HG03442 (cell line): Measurements from ENCODE around the gene TRIM17.

Experiments used
- ATAC-seq: cut with Tn5 transposase; IDR thresholded peaks from one replicate; pipeline ENCODE4 v1.9.1; 2021; ENCODE audit warnings: mild to moderate bottlenecking, moderate library complexity; ENCODE audit not compliant: unreplicated experiment

The TRIM17 gene

DNA sequence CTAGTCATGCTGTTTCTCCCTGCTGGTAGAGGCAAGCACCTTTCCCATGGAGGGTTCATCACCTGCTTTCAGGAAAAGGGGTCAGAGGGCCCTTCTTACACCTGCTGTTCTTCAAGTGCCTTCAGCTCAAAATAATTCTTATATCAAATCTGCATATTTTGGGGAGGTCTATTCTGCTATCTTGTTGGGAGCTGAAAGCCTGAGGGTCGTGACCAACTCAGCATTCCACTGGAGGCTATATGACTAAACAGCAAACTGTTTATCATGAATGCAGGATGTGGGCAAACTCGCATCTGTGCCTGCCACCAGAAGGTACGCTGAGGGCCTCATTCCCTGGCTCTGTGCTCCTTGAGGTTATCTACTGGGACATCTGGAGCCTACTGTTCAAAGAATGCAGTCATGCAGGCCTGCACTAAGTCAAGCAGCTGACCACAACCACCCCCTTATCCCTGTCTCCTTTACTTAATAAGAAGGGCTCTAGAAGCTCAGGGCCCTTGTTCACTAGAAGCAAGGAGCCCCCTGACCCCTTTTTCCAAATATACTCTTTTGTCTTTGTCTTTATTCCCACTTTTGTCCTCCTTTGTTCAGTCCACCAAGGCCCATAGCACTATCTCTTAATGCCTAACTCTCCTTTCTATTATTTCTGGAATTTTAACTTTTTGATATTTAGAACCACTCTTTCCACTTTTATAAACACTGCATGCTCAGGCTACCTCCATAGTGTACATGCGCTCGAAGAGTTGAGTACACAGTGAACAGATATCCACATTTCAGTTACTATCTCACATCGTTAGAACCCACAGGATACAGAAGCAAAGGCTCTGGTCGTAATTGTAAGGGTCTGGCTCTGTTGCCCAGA, 4.5 kb upstream of the TRIM17 start:
- no peak for ATAC-seq

DNA sequence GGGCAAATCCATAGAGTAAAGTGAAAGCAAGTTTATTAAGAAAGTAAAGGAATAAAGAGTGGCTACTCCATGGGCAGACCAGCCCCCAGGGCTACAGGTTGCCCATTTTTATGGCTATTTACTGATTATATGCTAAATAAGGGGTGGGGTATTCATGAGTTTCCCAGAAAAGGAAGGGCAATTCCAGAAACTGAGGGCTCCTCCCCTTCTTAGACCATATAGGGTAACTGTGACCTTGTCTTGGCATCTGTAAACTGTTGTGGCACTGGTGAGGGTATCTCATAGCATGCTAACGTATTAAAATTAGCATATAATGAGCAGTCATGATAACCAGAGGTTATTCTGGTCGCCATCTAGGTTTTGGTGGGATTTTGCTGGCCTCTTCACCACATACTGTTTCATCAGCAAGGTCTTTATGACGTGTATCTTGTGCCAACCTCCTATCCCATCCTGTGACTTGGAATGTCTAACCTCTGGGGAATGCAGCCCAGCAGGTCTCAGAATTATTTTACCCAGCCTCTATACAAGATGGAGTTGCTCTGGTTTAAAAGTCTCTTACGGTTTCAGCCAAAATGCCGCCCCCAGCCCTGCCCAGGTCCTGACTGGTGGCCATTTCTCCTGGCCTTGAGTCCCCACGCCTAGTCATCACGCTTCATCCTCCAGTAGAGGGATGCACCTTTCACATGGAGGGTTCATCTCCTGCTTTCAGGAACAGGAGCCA, 982 bp upstream of the TRIM17 start:
- ATAC-seq = no peak

DNA sequence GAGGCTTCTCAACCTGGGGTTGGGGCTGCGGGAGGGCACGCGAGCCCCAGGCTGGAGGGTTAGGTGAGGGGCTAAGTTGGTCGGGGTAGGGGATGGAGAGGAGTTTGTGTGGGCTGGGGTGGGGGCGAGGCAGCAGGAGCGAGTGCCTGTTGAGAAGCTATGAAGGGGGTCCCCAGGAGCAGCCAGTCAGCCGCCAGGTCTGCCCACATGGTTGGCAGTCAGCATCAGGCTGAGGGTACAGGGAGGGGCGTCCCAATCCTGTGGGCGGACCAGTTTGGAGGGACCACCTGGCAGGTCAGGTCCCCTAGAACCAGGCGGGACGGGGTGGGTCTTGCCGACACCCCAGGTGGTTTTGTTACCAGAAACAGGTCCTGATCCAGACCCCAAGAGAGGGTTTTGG, 400 bp upstream of the TRIM17 start:
- no peak for ATAC-seq

DNA sequence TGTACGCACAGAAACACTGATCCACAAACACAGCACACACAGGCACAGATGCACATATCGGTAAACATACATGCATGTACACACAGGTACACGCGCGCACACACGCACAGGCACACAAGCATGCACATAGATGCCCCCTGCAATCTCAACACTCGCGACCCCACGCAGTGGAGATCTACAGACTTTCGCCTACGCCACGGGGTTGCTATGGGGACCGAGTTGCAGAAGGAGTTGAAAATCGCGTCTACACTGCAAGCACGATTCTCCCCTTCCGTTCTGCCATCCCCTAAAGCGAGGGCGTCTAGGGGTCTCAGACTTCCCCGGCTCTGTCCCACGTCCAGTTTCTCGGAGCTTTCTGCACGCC, 826 bp downstream of the TRIM17 start:
- ATAC-seq = no peak

DNA sequence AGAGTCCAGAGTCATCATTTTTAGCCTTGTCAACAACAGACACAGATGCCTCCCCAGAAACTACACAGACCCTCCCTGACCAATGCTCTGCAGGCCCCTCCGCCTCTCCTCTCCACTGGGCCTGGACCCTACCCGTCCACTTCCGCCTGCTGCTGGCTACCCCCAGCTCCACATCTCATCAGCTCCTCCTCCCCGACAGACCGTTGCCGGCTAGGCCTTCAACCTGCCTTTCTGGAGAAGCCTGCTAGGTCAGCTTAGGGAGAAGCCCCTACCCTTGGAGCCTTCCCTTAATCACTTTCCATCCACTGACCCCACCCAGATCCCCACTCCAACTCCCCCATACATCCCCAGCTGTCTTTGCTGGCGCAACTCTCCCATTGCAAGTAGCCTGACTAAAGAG, 1.4 kb downstream of the TRIM17 start:
- no peak for ATAC-seq

DNA sequence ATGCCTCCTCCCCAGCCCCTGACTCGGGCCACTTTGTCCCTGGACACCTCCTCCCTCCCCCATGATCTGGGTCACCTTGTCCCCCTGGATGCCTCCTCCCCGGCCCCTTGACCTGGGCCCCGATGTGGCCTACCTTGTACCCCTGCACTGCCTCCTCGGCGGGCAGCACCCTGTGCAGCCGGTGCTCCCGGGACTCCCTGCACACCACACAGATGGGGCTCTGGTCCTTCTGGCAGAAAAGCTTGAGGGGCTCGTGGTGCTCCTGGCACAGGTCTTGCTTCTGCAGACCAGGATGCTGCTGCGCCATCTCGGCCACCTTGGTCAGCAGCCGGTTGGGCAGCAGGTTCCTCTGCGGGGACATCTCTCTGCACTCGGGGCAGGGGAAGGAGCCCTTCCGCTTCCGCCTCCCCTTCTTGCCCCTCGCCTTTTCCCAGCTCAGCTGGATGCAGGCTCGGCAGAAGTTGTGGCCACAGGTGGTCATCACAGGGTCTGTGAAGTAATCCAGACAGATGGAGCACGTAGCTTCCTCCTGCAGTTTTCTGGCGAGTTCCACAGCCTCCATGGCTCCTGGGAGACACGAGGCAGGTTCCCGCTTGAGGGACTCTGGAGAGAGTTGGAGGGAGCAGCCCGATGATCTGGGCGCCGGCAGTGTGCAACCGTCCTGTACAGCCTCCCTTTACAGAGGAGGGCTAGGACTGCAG, 2.0 kb downstream of the TRIM17 start:
- ATAC-seq = no peak

DNA sequence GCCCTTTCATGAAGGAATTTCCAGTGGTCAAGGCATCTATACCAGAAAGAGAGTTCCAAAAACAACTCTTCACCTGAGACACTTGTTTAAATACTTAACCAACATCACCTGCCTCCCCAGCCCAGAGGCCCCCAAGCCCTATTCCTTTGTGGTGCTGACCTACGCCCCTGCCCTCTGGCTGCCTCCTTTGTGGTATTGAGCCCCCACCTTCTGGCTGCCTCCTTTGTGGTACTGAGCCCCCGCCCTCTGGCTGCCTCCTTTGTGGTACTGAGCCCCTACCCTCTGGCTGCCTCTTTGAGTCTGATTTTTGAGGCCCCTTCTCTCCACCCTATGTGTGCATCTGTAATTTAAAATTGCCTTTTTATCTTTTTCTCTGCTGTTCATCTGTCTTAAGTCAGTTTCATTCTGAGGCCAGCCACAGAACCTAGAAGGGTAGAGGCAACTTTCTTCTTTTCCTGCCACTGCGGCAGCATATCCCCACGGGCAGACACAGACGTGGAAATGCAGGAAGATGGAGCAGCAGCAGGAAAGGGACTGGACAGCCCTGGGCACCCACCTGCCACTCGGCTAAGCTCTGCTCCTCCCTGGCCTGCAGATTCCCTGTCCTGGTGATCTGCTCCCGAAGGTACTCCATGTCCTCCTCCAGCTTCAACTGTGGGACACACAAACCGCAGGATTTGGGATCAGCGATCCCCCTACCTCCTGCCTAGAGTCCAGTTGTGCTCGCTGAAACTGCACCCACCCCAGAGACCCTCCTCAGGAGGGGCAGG, 3.2 kb downstream of the TRIM17 start:
- no peak for ATAC-seq

DNA sequence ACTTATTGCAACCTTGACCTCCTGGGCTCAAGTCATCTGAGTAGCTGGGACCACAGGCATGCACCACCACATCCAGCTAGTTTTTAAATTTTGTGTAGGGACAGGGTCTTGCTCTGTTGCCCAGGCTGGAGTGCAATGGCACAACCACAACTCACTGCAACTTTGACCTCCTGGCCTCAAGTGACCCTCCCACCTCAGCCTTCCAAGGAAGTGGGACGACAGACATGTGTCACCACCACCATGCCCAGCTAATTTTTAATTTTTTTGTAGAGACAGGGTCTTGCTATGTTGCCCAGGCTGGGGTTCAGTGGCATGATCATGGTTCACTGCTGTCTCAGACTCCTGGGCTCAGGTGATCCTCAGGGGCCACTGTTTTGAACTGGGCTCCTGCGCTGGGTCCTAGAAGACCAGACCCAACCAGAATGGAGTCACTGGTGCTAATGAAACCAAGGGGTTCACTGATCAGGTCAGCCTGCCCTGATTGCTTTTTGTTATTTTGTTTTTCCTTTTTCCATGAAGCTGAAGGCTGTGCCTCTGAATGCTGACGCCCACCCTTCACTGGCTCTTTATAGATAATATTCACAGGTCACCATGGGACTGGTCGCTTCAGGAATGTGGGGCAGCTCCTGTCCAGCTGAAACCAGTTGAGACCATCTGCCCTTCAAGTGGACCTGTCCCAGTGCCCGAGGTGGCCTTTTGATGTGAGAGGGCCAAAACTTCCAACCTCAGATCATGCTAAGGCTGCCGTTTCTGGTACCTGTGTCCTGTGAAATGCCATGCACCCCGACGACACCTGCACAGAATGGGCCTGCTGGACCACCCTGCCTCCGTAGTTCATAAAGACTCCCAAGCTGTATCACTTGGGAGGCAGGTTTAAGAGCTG, 4.9 kb downstream of the TRIM17 start:
- ATAC-seq = no peak

DNA sequence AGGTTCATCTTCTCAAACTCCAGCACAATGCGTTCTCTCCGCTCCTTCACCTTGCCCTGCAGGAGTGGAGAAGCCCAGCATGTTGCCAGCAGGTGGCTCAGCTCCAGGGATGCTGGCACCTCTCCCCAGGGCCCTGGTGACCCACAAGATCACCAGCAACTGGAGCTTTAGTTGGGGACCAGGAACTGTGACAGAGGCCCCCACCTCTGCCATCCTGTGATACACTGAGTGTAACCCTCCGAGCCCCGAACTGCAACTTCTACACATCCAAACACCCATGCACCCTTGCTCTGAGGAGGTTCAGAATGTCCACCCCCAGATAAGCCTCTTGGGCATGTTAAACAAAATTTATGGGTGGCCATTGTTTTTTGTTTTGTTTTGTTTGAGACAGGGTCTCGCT, 5.5 kb downstream of the TRIM17 start:
- ATAC-seq = no peak

DNA sequence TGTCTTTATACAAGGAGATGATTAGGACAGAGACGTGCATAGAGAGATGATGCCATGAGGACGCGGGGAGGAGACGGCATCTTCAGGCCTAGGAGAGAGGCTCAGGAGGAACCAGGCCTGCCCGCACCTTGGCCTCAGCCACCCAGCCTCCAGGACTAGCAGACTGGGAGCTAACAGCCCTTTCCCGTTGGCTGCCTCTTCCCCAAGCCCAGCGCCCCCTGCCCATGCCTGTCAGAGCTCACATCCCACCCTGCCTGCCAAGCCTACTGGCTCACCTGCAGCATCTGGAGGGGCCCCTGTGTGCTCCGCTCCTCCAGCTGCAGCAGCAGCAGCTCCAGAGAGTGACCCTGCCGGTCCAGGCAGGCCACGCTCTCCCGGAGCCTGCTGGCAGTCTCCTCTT, 6.0 kb downstream of the TRIM17 start:
- no peak for ATAC-seq

DNA sequence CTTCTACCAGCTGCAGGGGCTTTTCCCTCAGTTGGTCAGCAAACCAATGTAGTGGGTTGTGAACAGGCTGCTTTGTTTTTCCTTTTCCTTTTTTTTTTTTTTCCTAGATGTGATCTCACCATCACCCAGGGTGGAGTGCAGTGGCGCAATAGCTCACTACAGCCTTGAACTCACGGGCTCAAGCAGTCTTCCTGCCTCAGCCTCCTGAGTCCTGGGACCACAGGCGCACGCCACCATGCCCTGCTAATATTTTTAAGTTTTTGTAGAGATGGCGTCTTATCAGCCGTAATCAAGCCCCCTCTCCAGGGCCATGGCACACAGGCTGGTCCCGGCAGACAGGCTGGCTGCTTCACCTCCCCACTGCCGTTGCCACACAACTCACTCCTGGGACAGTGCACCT, 6.6 kb downstream of the TRIM17 start:
- ATAC-seq = no peak

DNA sequence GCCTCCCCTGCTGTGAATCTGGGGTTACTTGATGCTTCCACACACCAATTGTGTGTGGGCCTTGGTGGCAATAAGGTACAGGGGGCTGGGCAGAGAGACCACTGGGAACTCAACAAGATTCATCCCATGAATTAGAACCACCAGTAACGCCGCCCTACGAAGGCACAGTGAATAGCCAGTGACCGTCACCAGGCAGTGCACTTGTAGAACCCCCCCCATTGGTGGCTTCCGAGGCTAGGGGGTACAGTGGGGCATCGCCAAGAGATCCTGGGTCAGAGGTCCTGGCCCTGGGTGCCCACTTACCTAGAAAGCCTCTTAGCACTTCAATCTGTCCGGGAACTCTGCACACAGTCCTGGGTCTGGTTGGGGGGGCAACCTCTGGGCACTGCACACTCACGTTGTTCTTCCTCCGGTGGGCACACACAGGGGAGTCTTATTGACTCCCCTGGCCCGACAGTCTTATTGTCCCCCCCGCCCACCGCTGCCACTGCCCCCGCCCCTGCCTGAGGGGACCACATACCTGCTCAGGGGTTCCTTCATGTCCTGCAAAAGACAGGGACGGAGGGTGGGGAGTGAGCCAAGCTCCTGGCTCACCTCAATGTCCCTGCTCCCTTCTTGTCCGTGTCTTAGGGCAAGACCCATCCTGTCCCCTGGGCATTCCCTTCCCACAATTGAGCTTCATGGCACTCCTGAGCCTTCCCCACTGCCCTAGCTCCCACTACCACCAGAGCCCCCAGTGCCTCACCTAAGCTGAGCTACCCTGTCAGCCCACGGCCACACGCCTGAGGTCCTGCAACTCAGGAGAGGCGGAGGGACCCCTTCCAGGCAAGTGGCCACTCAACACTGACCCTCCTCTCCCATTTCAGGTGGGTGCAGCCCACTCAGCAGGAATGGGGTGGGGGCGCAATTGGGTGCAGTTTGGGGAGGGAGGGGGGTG, 7.5 kb downstream of the TRIM17 start:
- no peak for ATAC-seq

DNA sequence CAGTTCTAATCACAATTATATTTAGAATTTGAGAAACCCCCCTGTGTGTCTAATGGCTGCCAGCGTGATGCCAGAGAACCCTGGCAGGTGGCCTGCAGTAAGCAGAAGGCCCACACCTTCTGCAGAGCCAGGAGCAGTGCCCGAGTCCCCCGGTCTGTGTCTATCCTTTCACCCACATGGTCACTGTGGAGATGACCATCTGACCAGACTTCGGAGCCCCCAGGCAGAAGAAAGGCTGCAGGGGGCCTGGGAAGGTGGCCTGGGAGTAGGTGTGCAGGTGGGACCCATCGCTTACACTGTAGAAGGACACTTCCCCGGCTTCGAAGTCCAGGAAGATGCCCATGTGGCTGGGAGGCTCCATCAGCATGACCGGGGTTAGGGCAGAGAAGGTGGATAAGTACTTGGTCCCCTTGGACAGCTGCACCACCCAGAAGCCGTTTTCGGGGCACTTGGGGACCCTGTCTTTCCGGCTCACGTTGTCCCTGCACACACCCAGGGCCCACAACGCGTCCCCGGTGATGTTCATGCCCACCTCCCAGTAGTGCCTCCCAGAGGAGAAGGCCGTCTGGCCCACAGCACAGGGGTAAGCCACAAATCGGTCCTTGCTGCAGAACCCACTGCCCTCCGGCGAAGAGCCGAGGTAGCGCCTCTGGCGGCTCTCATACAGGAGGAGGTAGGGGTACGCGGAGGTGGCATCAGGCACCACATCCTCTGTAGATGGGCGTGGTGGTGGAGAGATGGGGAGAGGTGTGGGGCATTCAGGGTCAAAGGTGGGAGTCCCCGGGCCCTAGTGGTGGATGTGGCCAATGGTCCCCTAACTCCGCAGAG, 8.4 kb downstream of the TRIM17 start:
- no peak for ATAC-seq

DNA sequence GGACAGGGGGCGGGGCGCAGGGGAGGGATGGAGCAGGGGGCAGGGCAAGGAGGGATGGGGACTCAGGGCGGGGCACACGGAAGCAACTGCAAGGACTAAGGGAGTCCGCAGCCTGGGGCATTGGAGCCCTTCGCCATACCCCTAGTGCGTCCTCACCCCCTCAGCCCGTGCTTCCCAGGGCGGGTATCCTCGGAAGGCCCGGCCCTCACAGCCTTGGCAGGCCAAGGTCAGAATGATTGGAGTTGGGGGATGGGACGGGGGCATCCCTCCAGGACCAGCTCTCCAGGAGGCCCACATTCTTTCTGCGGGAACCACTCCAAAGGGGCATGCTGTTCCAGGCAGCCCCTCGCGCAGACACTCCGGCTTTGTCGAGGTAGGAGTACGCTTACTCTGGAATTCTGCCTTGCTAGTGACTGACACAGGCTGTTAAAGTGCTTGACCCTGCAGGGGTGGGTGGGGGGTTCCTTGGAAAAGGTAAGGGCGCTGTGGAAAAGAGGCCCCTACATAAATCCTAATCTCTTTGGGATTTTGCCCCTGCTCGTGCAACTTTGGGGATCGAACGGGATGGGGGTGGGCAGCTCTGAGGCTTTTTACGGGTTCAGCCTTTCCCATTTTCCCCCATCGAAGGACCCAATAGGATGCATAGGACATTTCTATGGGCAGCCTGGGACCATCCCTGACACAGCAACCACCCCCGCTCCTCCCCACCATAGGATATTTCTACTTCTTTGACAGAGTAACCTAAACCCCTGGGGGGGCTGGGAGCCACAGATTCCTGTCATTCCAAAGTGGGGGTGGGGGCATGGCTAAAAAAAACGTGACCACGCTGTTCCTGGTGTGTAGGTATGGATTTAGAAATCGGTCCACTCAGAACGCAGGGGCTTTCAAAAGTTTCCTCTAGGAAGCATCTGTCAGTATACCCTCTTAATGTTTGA, 9.3 kb downstream of the TRIM17 start:
- ATAC-seq = no peak

DNA sequence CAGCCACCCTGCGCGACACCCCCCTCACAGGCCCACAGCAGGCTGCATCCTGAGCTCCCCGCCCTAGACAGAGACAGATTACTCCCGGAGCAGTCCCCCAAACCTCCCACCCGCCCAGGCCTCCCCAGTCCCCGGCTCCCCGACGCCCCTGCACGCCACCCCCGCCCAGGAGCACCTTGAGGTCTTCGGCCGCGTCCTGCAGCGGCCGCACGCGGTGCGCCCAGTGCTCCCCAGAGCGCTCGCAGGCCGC, 10.8 kb downstream of the TRIM17 start:
- ATAC-seq = no peak

DNA sequence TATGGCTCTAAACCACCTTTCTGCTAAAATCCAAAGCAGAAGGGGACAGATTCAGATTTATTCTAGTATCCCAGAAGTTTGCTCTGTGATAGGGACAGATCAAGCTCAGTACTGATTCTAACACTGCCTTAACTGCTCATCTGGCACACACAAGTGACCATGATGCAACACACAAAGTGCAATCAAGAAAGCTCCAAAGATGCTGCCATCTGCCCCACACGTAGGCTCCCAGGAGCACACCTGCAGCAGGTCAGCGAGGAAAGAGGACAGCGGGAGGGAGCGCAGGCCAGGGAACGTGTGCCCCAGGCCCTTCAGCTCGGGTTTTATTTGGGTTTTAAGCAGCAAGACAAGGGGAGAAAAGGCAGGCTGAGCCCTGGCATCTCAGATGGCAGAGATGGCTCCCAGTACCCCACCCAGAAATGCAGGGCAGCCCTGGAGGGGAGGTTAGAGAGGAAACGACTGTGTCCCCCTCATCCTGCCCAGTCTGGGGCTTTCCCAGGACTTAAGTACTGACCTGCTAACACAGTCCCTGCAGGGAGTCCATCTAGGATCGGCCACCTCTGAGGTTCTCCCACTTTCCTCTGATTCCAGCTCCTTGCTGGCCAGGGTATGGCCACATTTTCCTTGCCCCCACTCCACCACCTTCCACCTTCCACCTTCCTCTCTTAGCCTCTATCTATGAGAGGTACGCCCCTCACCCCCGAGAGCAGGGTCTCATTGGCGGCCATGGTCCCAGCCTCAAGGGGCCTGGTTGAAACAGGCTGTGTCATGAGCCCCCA, 11.3 kb downstream of the TRIM17 start:
- no peak for ATAC-seq
